ENCODE data around the gene CADPS2. TPM values are rescaled to one million over a fixed set of nuclear protein-coding genes. Genes with fewer than 3 reads are reported as not detected.
"Not testable (repeated sequence)": the region's sequence is repeated elsewhere in the genome, so short reads cannot be mapped to it uniquely, and the experiment has no call there.

The CADPS2 gene
- total and polyA plus RNA-seq, 8 donors = 34.2 to 83.4 (median 64.6) TPM

DNA sequence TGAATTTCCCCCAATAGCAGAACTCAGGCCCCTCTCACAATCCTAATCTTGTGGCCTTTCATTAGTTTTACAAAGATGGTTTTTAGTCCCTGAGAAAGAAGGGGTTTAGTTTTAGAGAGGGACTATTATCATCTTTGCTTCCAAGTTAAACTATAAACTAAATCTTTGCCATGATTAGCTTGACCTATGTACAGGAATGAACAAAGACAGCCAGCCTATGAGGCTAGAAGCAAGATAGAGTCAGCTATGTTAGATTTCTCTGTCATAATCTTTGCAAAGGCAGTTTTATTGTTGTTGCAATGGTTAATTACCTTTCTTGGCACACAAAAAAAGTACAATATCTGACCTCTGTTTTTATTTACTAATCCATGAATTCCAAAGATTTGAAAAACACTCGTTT lies 206.4 kb downstream of the CADPS2 start:
- intact Hi-C loops (cut with DNase I) = no loop called here
- TF ChIP-seq, protein P1, sequence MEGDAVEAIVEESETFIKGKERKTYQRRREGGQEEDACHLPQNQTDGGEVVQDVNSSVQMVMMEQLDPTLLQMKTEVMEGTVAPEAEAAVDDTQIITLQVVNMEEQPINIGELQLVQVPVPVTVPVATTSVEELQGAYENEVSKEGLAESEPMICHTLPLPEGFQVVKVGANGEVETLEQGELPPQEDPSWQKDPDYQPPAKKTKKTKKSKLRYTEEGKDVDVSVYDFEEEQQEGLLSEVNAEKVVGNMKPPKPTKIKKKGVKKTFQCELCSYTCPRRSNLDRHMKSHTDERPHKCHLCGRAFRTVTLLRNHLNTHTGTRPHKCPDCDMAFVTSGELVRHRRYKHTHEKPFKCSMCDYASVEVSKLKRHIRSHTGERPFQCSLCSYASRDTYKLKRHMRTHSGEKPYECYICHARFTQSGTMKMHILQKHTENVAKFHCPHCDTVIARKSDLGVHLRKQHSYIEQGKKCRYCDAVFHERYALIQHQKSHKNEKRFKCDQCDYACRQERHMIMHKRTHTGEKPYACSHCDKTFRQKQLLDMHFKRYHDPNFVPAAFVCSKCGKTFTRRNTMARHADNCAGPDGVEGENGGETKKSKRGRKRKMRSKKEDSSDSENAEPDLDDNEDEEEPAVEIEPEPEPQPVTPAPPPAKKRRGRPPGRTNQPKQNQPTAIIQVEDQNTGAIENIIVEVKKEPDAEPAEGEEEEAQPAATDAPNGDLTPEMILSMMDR (IDR thresholded peaks at IDR 0.05) = no peak
- DNase-seq (no peak), ATAC-seq (no peak)
- Histone ChIP-seq H3K36me3 (no peaks in the 10 kb centered on the region), H3K27me3 (no peaks in the 10 kb centered on the region), H3K27ac (peak overlapping the region; percentile 4 to 19), H3K4me1 (no peaks in the 10 kb centered on the region), H3K9me3 (no peaks in the 10 kb centered on the region), H3K4me3 (no peak overlapping the region)

- H3K9me3 ChIP-seq; intact Hi-C loops (cut with DNase I); H3K4me3 ChIP-seq; H3K36me3 ChIP-seq; H3K4me1 ChIP-seq; H3K27me3 ChIP-seq: not testable (repeated sequence)
- peak overlapping the region; percentile 4 to 19 for H3K27ac ChIP-seq
- ATAC-seq (peak; percentile 43), DNase-seq (peak in 1 of 4 donors; percentile 24)
These were observed 207.0 kb downstream of the CADPS2 start for GRCh38 chr7:122679269-122679709.

GRCh38 chr7:122677149-122677548 lies 209.1 kb downstream of the CADPS2 start:
- no peaks in the 10 kb centered on the region for H3K36me3 ChIP-seq
- H3K4me1 ChIP-seq = no peaks in the 10 kb centered on the region
- DNase-seq (no peak), ATAC-seq (no peak)
- peaks cover 0 to 4% of the 10 kb centered on the region in 2 donors for H3K9me3 ChIP-seq
- H3K27ac ChIP-seq = no peak overlapping the region
- no peaks in the 10 kb centered on the region for H3K27me3 ChIP-seq
- TF ChIP-seq, protein P1 (IDR thresholded peaks at IDR 0.05) = no peak
- intact Hi-C loops (cut with DNase I) = no loop called here
- no peak overlapping the region for H3K4me3 ChIP-seq

GRCh38 chr7:122676466-122676865 lies 209.8 kb downstream of the CADPS2 start:
- ATAC-seq = peak; percentile 16

GRCh38 chr7:122675621-122676020 lies 210.6 kb downstream of the CADPS2 start:
- TF ChIP-seq, protein P1 (IDR thresholded peaks at IDR 0.05) = no peak
- Histone ChIP-seq H3K36me3 (no peaks in the 10 kb centered on the region), H3K9me3 (peaks cover 0 to 4% of the 10 kb centered on the region in 2 donors), H3K4me3 (no peak overlapping the region), H3K4me1 (no peaks in the 10 kb centered on the region), H3K27me3 (no peaks in the 10 kb centered on the region), H3K27ac (no peak overlapping the region)
- DNase-seq (no peak), ATAC-seq (no peak)
- intact Hi-C loops (cut with DNase I) = no loop called here

More at GRCh38 chr7:122676466-122676865, 209.8 kb downstream of the CADPS2 start:
- TF ChIP-seq, protein P1 (IDR thresholded peaks at IDR 0.05) = no peak
- Histone ChIP-seq H3K27me3 (no peaks in the 10 kb centered on the region), H3K4me3 (no peak overlapping the region), H3K27ac (no peak overlapping the region), H3K4me1 (no peaks in the 10 kb centered on the region), H3K36me3 (no peaks in the 10 kb centered on the region), H3K9me3 (peaks cover 0 to 4% of the 10 kb centered on the region in 2 donors)
- no peak for DNase-seq
- intact Hi-C loops (cut with DNase I) = no loop called here

GRCh38 chr7:122675011-122675410 lies 211.2 kb downstream of the CADPS2 start:
- peak overlapping the region in 1 of 2 donors; percentile 37 for H3K27ac ChIP-seq
- TF ChIP-seq, protein P1 (IDR thresholded peaks at IDR 0.05) = no peak
- H3K27me3 ChIP-seq = no peaks in the 10 kb centered on the region
- DNase-seq = no peak
- H3K4me3 ChIP-seq = no peak overlapping the region
- H3K9me3 ChIP-seq = peaks cover 0 to 4% of the 10 kb centered on the region in 2 donors
- intact Hi-C loops (cut with DNase I) = no loop called here
- no peaks in the 10 kb centered on the region for H3K36me3 ChIP-seq
- ATAC-seq = peak; percentile 55
- H3K4me1 ChIP-seq = no peaks in the 10 kb centered on the region
